Activated T-cell treated with anti-CD3 and anti-CD28 coated beads, Interleukin-2, amount 50 U/mL, for 1 hour (primary cell): ENCODE measurements around the gene WASF2.
A peak's percentile ranks its signal among the peaks of the same experiment; 100 is the strongest.

Source experiments
- DNase-seq: peaks from one replicate; pipeline ENCODE4 v3.0.0-alpha.2; 2020

WASF2 gene

DNA sequence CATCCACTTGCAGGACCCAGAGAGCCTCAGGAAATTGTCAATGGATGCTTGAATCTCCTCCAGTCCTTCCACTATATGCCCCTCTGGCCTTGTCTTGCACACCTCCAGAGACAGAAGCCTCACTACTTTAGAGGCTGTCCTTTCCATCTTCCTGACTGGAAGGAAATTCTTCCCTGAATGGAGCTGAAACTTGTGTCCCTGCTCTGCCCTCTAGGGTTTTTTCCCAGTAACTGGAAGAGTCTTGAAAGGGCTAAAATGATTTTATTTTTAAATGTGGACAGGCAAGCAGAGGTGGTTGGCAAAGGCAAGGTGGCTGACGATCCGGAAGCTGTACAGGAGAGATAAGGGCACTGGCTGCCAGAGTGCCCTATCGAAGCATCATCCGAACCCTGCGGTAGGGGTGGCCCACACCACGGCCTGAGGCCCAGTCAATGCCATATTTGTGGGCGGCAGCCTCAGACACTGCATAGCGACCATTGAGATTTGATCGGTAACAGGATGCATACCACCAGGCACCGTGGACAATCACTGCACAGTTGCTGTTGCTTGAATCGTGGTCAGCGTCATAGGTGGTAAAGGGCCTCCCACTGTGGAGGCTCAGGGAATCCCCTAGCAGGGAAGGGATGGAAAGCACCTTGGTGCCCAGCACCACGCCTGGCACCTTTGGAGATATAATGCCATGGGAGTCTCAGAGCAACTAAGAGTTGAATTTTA, 120.9 kb downstream of the WASF2 start:
- no peak for DNase-seq

DNA sequence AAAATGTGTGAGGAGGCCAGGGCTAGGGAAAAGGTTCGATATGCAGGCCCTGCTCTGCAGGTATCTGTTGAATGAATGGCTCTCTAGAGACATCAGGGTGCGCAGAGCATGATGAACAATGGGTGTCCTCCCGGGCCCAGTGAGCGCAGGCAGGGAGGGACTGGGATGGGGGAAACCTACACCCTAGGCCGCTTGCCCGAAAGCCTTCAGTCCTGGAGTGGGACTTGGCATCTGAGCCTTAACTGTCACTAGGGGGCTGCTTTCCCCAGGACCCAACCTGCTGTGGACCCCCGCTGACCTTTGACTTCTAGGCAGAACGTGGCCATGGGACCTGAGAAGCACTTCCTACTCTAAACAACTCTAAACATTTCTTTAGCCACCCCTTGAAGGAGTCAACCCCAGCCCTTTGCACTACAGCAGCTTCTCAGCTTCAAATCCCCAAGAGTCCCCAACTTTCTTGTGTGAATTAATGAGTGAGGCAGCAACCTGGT, 122.8 kb downstream of the WASF2 start:
- DNase-seq, result no peak

DNA sequence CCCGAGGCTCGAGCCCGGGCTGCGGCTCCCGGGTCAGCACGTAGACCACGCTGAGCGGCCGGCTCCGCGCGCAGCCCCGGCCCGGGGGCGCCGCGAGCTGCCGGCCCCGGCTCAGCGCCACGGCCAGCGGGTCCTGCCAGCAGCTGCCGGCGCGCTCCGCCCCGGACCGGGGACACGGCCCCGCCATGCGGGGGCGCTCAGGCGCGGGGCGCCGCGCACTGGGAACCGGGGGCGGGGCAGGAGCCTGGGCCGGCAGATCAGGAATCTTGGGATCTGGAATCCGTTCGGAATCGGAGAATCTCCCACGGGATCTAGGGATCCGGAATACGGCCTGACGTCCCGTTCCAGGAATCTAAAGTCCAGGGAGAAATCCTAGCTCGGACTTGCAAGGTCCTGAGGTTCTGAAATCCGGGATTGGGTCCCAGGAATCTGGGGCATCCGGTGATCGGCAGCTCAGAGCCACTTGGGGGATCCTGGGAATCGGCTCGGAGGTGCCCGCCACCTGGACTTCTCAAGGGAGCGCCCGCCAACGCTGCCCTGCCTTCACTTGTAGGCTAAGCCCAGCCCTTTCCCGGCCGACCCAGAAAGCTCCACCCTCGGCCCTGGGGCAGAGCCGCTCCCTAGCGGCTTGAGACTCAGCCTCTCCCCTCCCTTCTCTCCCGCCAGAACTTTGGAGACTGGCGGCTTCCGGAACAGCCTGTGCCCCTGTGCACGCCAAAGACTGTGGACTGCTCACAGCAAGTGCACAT, 123.4 kb downstream of the WASF2 start, which contains the start of gene MAP3K6:
Gene MAP3K6 (minus strand): TSS at position 551 of the 749 bp plus-strand sequence. CDS start 364 bp downstream, at position 187.
- DNase-seq, result peak; percentile 63

DNA sequence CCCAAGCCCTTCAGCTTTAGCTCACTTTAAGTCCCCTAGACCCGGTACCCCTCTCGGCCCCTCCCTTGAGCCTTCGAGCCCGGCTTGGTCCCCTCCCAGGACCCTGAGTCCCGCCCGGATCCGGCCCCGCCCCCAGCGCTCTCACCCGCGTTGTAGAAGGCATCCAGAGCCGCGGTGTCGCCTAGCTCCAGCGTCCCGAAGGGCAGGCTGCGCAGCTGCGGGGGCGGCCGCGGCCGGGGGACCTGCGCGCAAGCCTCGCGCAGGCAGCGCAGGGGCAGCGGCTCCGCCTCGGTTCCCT, 123.9 kb downstream of the WASF2 start:
- DNase-seq, result peak; percentile 74

DNA sequence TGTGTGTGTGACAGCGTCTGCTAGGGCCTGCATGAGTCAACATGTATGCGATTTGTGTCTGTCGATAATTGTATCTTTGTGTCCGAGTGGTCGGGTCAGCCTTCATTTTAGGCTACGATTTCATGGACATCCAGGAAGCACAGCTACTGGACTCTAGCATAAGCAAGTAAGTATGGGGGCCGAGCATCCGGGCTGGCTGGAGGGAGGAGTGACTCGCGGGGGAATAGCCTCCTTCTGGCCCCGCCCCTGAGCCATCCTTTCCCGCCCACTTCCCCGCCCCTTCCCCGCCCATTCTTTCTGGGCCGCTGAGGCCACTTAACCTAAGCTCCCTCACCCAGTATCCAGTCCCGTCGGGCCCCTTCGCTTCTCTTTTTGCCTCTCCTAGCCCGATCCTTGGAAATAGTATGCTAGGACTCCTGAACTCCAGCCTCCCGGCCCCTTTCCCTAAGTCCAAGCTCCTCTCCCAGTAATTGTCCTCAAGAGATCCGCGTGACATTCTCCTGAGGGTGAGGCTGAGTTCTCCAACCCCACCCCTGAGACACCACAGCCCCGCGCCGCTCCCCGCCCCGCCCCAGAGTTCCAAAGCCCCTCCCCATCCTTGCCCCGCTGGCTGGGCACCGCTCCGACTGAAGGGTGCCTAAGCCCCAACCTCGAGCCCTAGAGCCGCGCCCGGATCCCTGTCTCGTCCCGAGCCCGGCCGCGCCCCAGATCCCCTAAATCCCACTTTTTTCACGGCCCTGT, 124.4 kb downstream of the WASF2 start:
- peak; percentile 79 for DNase-seq

DNA sequence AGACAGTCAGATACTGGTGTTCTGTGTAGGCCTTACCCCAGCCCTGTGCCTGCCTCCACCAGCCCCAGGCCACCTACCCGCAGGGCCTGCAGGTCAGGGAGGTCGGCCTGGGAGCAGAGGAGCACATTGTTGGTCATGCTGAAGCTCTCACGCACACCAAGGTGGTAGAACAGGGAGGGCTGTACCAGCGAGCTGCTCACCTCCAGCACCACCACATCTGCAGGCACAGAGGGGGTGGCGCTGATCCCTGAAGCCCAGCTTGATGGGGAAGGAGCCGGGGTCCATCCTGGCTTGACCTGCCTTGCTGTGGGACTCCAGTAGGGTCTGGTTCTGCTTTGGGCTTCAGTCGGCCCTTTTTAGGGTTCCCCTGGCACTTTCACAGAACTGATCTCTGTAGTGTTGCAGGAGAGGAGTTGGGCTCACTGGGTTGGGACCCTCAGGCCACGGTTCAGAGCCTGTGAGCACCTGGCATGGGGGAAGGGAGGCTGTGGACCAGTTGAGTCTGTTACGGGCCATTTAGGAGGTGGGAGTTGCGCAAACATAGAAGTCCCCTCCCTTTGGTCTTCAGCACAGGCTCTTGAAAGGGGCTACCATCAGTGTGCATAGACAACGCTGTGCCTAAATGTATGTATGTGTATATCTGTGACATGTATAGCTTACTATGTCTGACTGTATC, 125.1 kb downstream of the WASF2 start:
- no peak for DNase-seq

DNA sequence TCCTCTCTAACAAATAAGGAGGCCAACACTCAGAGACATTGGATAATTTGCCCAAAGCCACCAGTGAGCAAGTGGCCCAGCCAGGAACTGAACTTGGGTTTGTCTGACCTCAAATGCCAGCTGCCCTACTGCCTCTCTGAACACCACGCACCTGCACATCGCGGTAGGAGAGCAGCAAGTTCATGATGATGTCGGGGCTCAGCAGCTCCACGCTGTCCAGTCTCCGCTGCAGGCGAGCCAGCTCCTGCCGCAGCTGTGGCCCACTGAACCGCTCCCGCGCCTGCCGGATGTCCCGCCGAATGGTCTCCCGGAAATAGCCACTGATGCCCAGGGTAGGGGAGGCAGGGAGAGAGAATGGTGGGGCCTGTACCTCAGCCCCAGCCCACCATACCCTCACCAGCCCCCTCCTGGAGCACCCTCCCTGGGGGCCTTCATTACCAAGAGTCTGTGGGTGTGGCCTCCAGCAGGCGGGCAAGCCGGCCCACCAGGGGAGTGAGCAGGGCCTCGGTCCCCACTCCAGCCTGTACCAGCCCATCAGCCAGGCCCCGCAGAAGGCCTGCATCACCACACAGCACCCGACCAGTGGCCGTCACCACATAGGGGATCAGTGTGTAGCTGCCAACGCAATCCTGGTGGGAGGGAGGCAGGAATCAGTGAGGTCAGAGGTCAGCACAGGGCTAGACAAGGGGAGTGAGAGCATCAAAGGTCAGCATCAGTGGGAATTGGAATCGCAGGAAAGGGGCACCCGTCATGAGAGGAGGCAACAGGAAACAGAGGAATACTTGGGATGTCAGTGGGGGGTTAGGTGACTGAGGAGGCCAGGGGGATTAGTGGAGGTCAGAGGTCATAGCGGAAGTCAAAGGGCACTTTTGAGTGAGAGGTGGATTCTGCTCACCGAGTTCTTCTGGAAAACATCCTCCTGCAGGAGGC, 125.9 kb downstream of the WASF2 start:
- no peak for DNase-seq

DNA sequence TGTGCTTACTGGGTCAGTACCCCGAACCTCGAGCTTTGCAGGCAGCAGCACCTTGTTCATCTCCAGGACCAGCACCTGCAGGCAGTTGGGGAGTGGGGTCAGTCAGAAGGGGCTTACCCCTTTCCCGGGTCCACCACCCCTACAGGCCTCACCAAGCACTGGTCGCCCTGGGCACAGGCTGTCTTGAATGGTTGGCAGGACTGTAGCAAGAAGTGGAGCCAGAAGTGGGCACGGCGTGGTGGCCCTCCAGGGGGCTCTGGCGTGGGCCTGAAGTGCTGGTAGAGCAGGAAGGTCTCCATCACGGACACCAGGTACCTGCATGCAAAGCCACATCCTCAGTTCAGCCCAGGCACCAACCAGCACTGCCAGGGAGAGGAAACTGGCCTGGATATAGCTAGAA, 128.4 kb downstream of the WASF2 start:
- DNase-seq, result no peak

DNA sequence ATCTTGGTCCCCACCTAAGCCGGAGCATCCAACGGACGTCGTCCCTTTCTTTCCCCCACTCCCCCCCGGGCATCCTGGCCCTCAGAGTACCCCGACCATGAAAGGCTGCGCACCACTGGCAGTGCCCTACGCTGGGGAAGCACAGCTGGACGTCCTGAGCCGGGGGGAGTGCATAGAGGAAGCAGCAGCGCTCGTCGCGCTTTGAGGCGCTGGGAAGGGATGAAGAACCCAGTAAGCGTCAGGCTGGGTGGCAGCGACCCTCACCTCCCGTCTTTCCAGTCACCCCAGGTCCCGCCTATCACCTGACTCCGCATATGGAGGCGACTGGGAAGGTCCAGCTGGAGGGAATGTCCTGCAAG, 128.9 kb downstream of the WASF2 start:
- DNase-seq, result no peak

DNA sequence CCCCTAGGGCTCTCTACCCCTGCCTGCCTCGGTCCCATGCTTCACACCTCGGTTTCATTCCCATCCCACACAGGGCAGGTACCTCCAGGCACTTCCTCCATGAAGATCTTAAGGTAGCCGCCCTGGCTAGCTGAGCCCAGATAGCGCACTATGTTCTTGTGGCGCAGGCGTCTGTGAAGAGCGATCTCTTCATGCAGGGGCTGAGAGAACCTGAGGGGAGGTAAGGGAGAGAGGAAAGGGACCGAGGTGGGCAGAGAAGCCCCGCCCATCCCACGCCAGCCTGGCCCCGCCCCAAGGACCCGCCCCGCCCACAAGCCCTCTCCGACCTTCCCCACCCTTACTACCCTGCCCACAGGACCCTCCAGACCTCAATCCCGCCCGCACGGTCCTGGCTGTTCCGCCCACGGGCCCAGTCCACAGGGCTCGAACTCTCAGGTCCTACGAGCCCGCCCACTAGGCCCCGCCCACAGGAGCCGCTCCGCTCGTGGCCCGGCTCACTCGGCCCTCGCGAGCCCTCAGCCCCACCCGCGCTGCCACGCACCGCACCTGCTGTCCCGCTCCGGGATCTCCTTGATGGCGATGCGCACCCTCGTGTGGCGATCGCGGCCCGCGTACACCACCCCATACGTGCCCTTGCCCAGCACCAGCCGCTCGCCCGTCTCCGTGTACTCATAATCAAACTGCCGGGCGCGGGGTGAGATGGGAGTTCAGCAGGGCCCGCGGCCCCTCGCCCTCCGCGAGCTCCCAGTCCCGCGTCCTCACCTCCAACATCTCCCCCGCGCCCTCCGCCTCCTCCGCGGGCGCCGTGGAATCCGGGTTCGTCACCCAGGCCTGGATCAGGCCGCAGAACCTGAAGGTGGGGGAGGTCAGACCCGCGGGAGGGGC, 129.6 kb downstream of the WASF2 start:
- DNase-seq, result peak; percentile 65

DNA sequence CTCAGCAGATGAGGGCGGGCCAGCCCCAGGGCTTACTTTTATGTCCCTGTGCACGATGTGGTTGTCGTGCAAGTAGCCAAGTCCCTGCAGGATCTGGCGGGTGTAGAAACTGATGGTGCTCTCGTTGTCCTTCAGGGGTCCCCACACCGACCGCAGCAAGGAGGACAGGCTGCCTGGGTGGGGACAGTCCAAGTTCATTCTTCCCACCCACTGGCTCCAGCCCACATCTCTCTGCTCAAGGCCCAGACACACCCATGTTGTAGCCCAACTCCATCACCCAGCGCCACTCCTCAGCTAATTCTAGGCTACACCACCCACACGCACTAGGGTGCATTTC, 130.2 kb downstream of the WASF2 start:
- DNase-seq, result no peak

DNA sequence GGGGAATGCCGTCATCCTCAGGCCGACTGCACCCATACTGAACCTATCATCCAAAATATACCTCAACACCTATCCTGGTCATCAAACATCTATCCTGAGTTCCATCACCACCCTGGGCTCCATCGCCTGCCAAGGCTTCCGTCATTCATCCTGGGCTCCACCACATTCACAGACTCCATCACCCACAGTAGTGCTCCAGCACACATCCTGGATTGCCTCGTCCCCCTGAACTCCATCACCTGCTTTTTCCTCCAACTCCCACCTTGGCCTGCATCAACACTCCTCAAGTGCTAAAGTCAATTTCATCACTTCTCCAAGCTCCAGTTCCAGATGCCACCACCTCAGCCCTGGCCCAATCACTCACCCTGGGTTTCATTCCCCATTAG, 131.0 kb downstream of the WASF2 start:
- no peak for DNase-seq

DNA sequence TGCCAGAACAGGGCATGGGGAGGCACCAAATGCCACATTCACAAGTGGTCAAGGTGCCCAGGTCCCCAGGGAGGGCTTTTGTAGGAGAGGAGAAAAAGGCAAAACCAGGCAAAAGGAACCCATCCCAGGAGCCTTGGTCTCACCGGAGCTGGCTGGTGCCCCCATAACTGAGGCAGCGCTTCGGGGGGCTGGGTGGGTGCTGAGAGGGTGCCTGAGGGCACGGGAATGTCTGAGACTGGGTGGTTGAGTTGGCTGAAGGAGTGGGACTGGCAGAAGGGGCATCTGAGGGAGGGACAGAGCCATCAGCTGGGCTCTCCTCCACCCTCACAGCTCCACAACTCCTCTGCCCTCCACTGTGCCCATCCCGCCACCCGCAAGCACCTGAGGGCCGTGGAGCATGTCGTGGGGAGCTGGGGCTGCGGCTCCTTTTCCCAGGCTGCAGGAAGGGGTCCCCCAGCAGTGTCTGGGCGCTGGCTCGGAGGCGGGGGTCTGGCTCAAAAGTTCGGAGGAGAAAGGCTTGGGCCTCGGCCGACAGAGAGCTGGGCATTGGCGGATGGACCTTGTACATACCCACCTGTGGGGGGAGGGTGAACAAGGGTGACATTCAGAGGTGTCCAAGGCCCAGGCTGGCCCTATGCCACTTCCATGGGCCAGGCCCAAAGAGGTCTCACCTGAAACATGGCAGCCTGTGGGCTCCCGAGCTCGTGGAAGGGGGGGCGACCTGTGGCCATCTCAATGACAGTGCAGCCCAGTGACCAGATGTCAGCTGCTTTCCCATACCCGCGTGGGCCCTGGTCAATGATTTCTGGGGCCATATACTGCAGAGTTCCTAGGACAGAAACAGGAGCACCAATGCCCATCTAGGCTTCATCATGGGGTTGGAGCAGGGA, 131.7 kb downstream of the WASF2 start:
- no peak for DNase-seq

DNA sequence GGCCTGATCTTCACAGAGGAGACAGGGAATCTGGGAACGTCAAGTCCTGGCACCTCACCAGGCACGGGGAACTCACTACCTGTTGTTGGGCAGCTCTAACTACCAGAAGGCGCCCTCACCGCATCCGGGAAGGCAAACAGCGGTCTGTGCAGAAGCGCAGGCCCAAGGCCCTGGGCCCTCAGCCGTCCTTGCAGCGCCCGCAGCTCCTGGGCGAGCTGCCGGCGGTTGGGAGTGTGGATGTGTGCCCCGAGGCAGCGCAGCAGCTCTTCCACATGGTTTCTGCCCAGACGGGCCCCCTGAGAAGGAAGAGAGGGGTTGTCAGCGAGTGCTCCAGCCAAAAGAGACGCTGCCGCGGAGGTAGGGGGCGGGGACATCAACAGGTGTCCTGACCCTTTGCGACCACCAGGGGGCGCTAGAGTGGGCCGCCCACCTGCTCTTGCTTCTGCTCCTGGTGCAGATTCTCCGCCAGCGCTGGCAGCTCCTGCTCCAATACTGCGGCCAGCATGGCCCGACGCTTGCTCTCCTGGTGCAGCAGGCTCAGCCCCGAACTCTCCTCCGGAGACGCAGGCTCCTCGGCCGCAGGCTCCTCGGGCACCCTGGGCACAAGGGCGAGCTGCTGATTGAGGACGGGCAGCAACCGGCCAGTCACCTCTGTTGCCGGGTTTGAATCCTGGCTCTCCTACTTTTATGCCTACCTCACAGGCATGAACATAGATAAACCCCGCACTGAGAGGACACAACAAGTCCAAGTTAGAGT, 132.5 kb downstream of the WASF2 start:
- peak; percentile 89 for DNase-seq

DNA sequence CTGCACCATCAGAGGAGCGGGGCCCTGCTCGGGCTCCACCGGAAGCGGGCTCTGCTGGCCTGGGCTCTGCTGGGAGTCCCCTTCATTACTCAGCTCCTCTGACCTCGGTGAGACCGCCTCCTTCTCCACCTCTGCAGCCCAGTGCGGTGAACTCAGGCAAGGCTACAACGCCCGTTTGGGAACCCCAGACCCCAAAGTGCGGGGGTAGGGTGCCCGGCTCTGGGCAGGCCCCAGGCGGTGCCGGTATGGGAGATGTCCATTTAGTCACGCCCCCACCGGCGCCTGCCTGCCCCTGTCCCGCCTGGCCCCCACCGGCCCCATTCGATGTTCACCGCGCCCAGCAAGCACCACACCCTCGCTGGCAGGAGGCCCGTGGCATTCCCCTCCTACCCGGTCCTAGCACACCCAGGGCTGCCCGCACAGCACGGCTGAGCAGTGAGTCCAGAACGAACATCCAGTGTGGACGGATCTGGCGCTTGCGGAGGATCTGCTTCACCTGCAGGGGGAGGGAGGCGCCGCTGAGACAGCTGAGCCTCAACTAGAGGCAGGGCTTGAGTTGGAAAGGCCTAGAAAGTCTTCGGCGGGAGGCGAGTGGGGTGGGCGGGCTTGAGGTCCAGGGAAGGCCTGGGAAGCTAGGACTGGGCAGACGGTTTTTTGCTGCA, 133.2 kb downstream of the WASF2 start:
- DNase-seq, result no peak

DNA sequence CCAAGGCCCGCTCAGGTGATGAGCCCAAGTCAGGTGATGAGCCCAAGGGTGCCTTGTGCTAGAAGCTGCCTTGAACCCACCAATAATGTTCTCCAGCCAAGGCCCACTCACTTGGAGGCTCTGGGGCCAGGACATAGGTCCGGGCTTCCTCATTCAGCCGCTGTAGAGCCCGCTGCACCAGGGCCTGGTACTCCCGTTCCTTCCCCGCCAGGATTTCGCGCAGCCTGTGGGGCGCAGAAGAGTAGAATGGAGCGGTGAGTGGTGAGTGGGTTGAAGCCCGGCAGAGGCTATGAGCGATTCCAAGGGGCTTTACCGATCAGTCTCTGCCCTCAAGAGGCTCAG, 133.7 kb downstream of the WASF2 start:
- no peak for DNase-seq

DNA sequence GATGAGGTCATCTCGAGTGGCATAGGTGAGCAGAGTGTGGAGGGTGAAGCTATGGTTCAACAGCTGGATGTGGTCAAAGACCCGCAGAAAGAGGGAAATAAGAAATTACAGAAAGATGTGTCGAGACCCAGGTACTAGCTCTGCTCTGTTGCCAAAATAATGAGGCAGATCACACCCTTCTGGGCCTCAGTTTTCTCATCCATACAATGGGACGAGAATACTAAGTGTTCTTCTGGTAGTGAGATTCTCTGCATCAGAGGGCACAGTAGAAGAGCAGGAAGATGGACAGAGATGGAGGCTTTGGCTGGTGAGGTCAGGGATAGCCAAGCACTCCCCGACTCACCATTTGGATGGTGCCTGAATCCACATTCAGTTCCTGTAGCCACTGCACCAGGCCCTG, 134.3 kb downstream of the WASF2 start:
- DNase-seq, result no peak
